ENCODE data around the gene TNRC6B. TPM values are rescaled to one million over a fixed set of nuclear protein-coding genes. Genes with fewer than 3 reads are reported as not detected.

TNRC6B gene
- polyA plus RNA-seq, 1 donor (not counting 4 experiments of a cell fraction or from before 2014, with no cell fraction given), result 5.6 TPM

- no peaks in the 10 kb centered on the region for H3K9me1 ChIP-seq (ENCODE audit: control insufficient read depth, extremely low read depth, insufficient read depth, low read length)
- dilution Hi-C loops (cut with MboI; ENCODE audit: extremely low pct_ligation_motif_present, low sequenced_read_pairs), result no loop called here
- H2AFZ ChIP-seq (ENCODE audit: control insufficient read depth, low read length), result no peak overlapping the region
- H3K4me2 ChIP-seq (ENCODE audit: control insufficient read depth, extremely low read depth, insufficient read depth, low read depth, low read length), result no peak overlapping the region
- no peaks in the 10 kb centered on the region for H4K20me1 ChIP-seq (ENCODE audit: control insufficient read depth, extremely low read depth, insufficient read depth, low read length)
- no peak overlapping the region for H3K4me3 ChIP-seq (ENCODE audit: control insufficient read depth in 2 of 3, extremely low read depth in 1 of 3, insufficient read depth in 2 of 3, low read depth in 1 of 3, low read length in 3 of 3)
- no peaks in the 10 kb centered on the region for H3K9me3 ChIP-seq (ENCODE audit: control insufficient read depth, low read depth, low read length)
- no peak for DNase-seq (ENCODE audit: low read depth, low spot score)
- H3K36me3 ChIP-seq (ENCODE audit: control insufficient read depth in 2 of 2, extremely low read depth in 1 of 2, insufficient read depth in 2 of 2, low read length in 2 of 2), result peaks cover 0 to 2% of the 10 kb centered on the region in 2 experiments
- no peaks in the 10 kb centered on the region for H3K27me3 ChIP-seq (ENCODE audit: control insufficient read depth, extremely low read depth, insufficient read depth, low read length)
- peaks cover 9% of the 10 kb centered on the region for H3K79me2 ChIP-seq (ENCODE audit: control insufficient read depth, insufficient read depth, low read length)
- no peak overlapping the region for H3K9ac ChIP-seq (ENCODE audit: control insufficient read depth, extremely low read depth, insufficient read depth, low read length)
- no peak for TF ChIP-seq CTCF (optimal IDR thresholded peaks at IDR 0.05 in 1 of 3, IDR thresholded peaks at IDR 0.05 in 1 of 3, conservative IDR thresholded peaks at IDR 0.05 in 1 of 3; ENCODE audit: extremely low read depth in 1 of 3, insufficient read depth in 2 of 3, low read length in 3 of 3)
- TF ChIP-seq EZH2 (IDR thresholded peaks at IDR 0.05; ENCODE audit: low read length), result no peak
- H3K4me1 ChIP-seq (ENCODE audit: control insufficient read depth, extremely low read depth, insufficient read depth, low read length), result peaks cover 23% of the 10 kb centered on the region
- FAIRE-seq, result no peak
- no peak overlapping the region for H3K27ac ChIP-seq (ENCODE audit: control insufficient read depth, insufficient read depth, low read length)
These were observed 54.0 kb downstream of the TNRC6B start for GRCh38 chr22:40231618-40232313.

- H3K27me3 ChIP-seq (ENCODE audit: control insufficient read depth, extremely low read depth, insufficient read depth, low read length), result no peaks in the 10 kb centered on the region
- peaks cover 14% of the 10 kb centered on the region for H3K79me2 ChIP-seq (ENCODE audit: control insufficient read depth, insufficient read depth, low read length)
- no peaks in the 10 kb centered on the region for H4K20me1 ChIP-seq (ENCODE audit: control insufficient read depth, extremely low read depth, insufficient read depth, low read length)
- no peaks in the 10 kb centered on the region for H3K9me1 ChIP-seq (ENCODE audit: control insufficient read depth, extremely low read depth, insufficient read depth, low read length)
- H3K36me3 ChIP-seq (ENCODE audit: control insufficient read depth in 2 of 2, extremely low read depth in 1 of 2, insufficient read depth in 2 of 2, low read length in 2 of 2), result peaks cover 3% of the 10 kb centered on the region in 2 experiments
- no peak overlapping the region for H3K27ac ChIP-seq (ENCODE audit: control insufficient read depth, insufficient read depth, low read length)
- H3K9me3 ChIP-seq (ENCODE audit: control insufficient read depth, low read depth, low read length), result no peaks in the 10 kb centered on the region
- dilution Hi-C loops (cut with MboI; ENCODE audit: extremely low pct_ligation_motif_present, low sequenced_read_pairs), result no loop called here
- H3K9ac ChIP-seq (ENCODE audit: control insufficient read depth, extremely low read depth, insufficient read depth, low read length), result no peak overlapping the region
- DNase-seq (ENCODE audit: low read depth, low spot score) (no peak), FAIRE-seq (no peak)
- H2AFZ ChIP-seq (ENCODE audit: control insufficient read depth, low read length), result no peak overlapping the region
- no peak overlapping the region for H3K4me2 ChIP-seq (ENCODE audit: control insufficient read depth, extremely low read depth, insufficient read depth, low read depth, low read length)
- TF ChIP-seq CTCF (optimal IDR thresholded peaks at IDR 0.05 in 1 of 3, IDR thresholded peaks at IDR 0.05 in 1 of 3, conservative IDR thresholded peaks at IDR 0.05 in 1 of 3; ENCODE audit: extremely low read depth in 1 of 3, insufficient read depth in 2 of 3, low read length in 3 of 3) (no peak), EZH2 (IDR thresholded peaks at IDR 0.05; ENCODE audit: low read length) (no peak)
- H3K4me3 ChIP-seq (ENCODE audit: control insufficient read depth in 2 of 3, extremely low read depth in 1 of 3, insufficient read depth in 2 of 3, low read depth in 1 of 3, low read length in 3 of 3), result no peak overlapping the region
- peaks cover 23% of the 10 kb centered on the region for H3K4me1 ChIP-seq (ENCODE audit: control insufficient read depth, extremely low read depth, insufficient read depth, low read length)
These were observed 54.9 kb downstream of the TNRC6B start for GRCh38 chr22:40232624-40233023.

Data from keratinocyte (primary cell).